Sciatic nerve (tissue), 2 donors: ENCODE data around the gene TGFB3. TPM values are rescaled to one million over a fixed set of nuclear protein-coding genes. Genes with fewer than 3 reads are reported as not detected.
"Not testable (repeated sequence)": the region's sequence is repeated elsewhere in the genome, so short reads cannot be mapped to it uniquely, and the experiment has no call there.

Source experiments
- ATAC-seq: fragments of 200-7000 bp; cut with Tn5 transposase; one replicate; pipeline ENCODE4 v1.9.1; 2020; ENCODE audit warnings: mild to moderate bottlenecking, moderate library complexity
- DNase-seq: peaks from one replicate; pipeline ENCODE4 v3.0.0-alpha.2; 2020; ENCODE audit warnings: low spot score
- intact Hi-C: fragments of 100-400 bp; cut with DNase I; formaldehyde crosslinking; loops from one replicate; pipeline ENCODE4 v1.14.2; 2022
- total RNA-seq: library from RNA; stranded (reverse); fragmentation: NEBNext Ultra II Directional; extraction: Animal tissue kit (Norgen Biotek cat#: 25700); gene quantifications from one replicate; pipeline ENCODE4 v1.2.1, GENCODE V29; 2021
- donor health status: DM: no; HTN: no; CAD: no.
- donor health status: DM: no; HTN: no; CAD: no.

TGFB3 gene
- 31.7 TPM for total RNA-seq

DNA sequence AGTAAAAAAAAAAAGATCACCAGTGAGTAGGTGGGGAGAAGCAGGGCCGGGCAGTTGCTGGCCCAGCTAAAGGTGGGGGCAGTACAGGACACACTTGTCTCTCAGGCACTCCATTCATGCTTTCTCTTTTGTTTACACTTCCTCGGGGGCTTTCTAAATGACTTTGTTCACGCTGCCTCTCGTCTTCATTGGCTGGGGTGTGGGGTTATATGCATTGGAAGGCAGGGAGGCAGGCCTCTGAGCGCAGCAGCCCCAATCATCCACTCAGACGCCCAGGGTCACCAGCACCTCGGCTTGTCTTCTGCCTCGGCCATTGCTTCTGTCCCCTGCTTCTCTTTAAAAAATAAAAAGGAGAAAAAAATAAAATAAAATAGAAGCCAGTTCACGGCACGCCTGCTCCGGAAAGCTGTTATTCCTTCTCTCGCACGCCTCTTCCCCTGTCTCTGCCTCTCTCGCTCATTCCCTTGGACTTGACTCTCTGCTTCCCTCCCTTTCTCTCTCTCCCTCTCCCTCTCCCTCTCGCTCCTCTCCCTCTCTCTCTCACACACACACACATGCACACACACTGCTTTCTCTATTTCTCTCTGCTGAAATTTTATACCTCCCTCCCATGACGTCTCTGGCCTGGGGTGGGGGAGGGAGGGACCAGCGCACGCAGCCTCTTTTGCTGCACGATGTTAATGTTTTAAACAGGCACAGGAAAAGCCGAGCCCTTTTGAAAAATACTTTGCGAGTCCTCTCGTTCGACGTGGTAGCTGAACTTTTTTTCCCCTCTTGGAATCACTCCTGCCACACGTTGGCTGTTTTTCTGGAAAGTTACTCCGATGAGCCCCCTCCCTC lies at the start of gene TGFB3:
Gene TGFB3 (minus strand): TSS at position 570 of the 840 bp plus-strand sequence. CDS start 1,102 bp downstream, outside the sequence.
- peak; percentile 84 for ATAC-seq
- peak; percentile 84 for DNase-seq
- intact Hi-C loops: loop anchor here (5.0 kb wide), 1 partner anchor 269 kb away; no protein-coding TSS in a partner anchor

DNA sequence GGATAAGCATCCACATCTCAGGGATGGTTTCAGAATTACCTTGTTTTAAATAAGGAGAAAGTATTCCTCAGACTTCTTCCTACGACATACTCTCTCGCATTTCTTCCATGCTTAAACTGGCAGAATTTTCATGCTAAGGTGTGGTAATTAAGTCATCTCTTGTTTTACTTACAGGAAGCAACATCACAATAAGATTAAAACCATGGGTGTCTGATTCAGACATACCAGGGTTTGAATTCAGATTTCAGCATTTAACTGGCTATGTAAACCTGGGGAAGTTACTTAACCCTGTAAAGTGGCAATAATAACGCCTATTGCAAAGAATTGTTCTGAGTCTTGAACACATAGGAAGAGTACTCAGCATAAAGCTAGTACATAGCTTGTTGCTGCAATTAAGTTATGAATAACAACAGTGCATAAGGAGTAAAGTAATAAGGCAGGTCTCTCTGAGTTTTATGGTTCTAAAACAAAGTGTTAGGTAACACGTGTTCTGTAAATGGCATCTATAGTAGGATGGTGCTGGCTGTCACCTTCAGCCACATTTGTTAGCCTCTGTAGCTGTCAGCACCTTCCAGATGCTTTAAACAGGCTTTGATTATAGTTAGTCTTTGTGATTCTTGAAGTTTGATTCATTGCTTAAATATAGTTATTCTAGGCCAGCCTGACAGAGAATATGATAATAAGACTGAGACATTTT lies 42.6 kb upstream of the TGFB3 start:
- ATAC-seq: no peak
- intact Hi-C loops: no loop called here
- DNase-seq: no peak

DNA sequence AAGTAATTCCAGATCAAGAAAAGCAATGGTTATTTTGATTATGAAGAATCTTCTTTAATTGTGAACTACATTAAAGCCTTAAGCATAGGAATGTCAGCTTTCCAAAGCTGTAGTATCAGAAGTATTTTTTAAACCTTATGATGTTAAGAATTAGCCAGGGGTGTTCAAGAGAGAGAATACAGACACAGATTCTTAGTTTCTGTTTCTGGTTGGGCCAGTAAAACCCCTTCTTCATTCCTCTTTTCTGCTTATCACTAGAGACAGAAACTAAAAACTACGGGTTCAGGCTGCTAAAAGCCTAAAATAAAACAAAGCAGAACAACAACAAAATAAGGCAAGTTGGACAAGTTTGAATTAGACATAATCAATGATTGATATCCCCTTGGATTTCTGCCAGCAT lies 42.0 kb upstream of the TGFB3 start:
- ATAC-seq: no peak

DNA sequence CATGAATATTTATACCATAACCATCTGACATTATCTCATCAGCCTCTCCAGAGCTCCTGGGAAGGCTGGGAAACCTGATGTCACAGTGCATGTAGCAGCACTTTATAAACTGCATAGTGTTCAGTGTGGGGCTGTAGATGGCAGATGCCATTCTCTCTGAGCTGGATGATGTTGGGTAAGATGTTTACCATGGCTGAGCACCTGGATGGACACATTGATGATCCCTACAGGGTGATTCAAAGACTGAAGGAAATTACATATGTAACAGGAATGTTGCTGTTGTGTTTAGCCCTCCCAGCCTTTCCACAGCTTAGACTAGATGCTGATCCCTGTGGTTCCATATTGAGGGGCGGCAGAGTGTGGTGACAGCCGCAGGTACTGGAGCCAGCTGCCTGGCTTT lies 41.2 kb upstream of the TGFB3 start:
- ATAC-seq: no peak
- intact Hi-C loops: no loop called here

More for the DNA sequence above, 42.0 kb upstream of the TGFB3 start:
- intact Hi-C loops: no loop called here
- DNase-seq: no peak

DNA sequence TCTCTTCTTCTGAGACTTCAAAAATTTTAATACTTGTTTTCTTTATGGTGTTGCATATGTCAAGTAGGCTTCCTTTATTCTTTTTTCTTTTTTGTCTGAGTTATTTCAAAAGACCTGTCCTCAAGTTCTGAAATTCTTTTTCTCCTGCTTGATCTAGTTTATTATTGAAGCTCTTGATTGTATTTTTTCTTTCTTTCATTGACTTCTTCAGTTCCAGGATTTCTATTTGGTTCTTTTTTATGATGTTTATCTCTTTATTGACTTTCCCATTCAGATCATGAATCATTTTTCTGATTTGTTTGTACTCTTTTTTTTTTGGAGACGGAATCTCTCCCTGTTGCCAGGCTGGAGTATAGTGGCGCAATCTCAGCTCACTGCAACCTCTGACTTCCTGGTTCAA lies 37.9 kb upstream of the TGFB3 start:
- ATAC-seq (no peak), DNase-seq (no peak)
- intact Hi-C loops: no loop called here

More for the DNA sequence above, 41.2 kb upstream of the TGFB3 start:
- DNase-seq: no peak

DNA sequence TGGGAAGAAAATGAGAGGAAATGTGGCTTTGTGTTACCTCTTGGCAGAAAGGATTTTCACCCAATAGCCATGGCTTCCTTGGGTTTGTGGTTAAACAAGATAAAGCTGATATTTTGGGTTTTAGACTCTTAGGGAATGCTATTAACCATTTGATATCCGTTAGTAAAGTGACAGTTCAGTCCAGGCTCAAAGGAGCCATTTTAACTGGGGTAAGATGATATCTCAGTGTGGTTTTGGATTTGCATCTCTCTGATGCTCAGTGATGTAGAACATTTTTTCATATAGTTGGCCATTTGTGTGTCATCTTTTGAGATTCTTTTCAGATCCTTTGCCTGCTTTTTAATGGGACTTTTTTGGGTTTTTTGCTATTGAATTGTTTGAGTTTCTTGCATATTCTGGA lies 33.9 kb upstream of the TGFB3 start:
- intact Hi-C loops: no loop called here
- DNase-seq (no peak), ATAC-seq (no peak)

DNA sequence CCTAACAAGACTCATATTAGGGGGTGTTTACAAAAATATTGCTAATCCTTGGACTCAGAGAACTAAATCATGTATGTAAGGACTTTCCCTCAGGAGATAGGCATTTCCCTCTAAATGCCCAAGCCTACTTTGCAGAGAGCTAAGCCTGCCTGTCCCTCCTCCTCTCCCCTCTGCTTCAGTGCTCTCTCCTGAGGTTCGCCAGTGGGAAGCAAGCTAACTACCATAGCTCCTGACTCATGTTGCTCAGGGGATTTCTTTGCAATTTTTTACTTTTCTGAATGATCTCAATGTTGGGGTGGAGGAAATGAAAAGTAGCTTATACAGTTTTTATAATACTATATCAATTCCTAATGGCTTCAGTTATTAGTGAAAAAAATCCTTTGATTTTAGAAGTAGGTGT lies 33.4 kb upstream of the TGFB3 start:
- intact Hi-C loops: no loop called here

DNA sequence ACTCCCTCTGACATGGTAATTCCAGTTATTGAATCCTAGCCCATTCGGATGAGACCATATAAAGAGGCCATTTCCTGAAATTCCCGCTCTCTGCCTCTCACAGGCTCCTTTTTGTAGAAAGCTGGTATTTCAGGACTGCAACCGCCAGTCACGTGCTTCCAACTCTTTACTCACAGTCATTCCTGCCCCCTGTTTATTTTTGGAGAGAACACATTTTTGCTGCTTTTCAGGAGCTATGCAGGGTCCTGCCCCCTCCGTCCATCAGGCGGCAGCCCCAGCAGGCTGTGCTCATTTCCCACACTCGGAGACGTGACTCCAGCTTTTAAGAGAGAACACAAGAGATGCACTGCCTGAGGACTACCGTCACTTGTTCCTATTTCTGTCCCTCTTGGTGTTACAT lies 30.6 kb upstream of the TGFB3 start:
- DNase-seq (no peak), ATAC-seq (peak; percentile 63)
- intact Hi-C loops: no loop called here

More for the DNA sequence above, 33.4 kb upstream of the TGFB3 start:
- no peak for DNase-seq
- no peak for ATAC-seq

DNA sequence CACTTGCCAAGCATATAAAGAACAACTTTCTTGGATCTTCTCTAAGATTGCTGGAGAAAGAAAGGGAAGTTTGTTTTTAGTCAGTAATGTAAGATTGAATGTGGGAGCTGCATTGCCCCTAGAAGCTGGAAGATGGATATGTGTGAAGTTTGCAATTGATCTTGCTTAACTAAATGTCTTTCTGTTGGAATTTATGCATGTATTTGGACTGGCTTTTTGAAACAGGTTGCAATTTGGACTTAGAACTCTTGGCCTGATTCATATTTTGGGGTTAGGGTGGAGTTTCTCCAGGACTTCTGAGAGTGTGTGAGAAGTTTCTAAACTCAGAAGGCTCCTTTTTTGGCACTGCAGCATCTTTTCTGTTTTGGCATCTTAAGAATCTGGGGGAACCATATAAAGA lies 30.1 kb upstream of the TGFB3 start:
- no peak for ATAC-seq
- no peak for DNase-seq
- intact Hi-C loops: no loop called here

DNA sequence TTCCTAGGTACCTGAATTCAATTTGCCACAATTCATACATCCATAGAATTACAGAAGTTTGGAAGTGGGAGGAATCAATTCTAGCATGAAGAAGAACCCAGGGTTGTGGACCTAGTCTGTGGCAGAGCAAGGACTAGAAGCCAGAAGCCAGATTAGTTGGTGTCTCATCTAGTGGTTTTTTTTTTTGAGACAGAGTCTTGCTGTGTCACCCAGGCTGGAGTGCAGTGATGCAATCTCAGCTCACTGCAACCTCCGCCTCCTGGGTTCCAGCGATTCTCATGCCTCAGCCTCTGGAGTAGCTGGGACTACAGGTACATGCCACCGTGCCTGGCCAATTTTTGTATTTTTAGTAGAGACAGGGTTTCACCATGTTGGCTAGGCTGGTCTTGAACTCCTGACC lies 27.8 kb upstream of the TGFB3 start:
- intact Hi-C loops, ATAC-seq, DNase-seq: not testable (repeated sequence)

DNA sequence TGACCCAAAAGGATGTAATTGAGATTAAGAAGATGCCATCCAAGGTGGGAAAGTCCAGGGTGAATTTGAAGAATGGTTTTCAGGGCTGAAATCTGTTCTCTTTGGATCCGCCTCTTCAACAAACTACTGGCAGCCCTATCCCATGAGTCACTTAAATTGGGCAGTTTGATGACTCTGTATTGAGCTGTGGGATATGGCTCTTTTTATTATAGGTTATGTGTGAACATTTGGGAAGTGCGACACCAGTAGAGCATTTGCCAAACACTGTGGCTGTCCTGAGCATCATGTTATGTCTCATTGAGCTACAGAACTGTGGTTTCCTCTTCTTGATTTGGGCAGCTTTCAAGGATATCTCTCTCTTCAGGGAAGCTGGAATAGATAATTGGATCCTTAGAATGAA lies 26.1 kb upstream of the TGFB3 start:
- ATAC-seq: no peak
- intact Hi-C loops: no loop called here
- no peak for DNase-seq

DNA sequence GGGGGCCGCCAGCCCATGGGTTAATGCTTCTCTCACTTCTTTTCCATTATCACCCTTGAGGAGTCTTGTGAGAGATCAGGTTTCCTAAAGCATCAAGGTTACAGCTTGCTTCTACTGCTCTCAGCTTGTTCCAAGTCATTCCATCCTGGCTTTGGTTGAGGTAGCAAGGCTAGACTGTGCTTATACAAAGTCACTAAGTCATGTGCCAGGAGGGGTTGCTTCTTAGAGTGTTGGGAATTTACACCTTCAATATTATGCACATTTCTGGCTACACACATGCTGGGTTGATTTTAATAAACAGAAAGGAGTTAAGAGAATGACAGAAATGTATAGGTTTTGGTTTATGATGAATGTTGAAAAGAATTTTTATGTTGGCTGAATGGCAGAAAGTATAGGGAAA lies 25.6 kb upstream of the TGFB3 start:
- DNase-seq: no peak
- intact Hi-C loops: no loop called here
- ATAC-seq: no peak

DNA sequence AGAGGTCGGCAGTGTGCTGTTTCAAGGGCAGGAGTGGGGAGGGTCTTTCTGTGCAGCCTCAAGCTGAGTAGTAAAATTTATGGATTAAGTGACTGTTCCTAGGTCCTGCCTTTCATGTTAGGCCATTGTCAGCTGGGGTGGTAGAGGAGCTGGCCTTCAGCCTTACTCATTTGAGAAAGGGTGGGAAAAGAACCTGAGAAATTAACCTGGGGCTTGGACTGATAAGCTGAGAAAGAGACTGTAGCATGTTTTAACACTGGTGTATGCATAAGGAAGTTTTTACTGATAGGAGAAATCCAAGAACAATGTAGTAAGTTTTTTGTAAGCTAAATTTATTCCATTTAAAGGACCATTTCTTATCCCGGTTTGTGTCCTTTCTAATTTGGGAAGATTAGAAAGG lies 24.5 kb upstream of the TGFB3 start:
- no peak for DNase-seq
- no peak for ATAC-seq
- intact Hi-C loops: no loop called here

DNA sequence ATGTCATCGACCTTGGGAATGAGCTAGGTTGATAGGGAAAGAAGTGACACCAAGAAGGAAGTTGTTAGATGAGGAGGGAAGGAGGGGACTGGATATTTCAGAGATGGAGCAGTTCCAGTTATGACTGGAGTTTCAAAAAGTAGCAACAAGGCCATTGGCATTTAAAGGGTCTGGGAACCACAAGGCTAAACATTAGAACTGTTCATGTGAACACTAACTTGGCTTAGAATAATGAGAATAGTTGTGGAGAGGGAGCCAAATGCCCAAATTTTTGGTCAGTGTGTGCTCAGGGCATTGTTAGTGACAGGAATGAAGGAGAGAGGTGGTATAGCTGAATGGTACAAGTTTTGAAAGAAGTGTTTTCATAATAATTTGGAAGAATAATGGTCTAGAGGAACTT lies 20.6 kb upstream of the TGFB3 start:
- intact Hi-C loops: no loop called here
- no peak for ATAC-seq
- DNase-seq: no peak

DNA sequence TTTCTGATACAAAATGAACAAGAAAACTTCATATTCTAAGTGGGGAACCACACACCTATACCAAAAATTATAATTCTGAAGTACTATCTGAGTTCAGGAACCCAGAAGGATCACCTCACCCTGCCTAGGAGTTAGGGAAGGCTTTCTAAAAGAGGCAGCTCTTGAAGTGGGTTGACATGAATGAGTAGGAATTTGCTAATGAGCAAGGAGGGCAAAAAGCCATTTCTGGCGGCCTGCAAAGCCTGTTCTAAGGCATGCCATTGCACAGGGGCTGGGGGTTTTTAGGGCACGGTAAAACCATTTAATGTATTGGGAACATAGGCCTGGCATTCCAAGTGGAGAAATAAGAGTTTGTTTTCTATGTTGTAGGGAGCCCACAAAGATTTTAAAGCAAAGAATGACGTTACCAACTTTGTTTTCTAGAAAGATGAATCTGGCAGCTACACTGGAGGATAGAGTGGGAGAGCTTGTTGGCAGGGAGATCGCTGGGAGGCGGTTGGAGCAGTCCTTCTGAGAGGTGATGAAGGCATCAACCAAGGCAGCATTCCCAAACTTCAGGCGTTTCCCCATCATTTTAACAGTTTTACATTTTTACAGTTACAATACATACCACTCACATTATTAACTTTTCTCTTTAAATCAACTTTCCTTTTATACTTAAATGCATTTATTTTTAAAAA lies 17.9 kb upstream of the TGFB3 start:
- ATAC-seq (no peak), DNase-seq (no peak)
- intact Hi-C loops: no loop called here

DNA sequence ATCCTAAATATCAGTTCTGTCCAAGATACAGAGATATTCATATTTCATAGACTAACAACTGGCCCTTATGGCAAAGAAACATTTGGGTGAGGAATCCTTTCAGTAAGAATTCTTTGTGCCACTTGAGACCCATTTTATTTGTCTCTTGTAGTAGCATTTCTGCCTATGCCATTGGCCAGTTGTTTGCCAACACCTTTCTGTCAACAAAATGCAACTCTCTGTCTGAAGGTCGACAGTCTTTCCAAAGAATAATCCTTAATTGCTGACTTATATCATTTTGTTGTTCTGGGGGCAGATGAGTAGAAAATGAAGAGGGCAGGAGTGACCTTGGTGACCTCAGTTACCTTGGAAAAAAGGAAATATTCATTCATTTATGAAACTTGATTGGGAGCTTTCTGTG lies 14.7 kb upstream of the TGFB3 start:
- DNase-seq (no peak), ATAC-seq (no peak)
- intact Hi-C loops: no loop called here

DNA sequence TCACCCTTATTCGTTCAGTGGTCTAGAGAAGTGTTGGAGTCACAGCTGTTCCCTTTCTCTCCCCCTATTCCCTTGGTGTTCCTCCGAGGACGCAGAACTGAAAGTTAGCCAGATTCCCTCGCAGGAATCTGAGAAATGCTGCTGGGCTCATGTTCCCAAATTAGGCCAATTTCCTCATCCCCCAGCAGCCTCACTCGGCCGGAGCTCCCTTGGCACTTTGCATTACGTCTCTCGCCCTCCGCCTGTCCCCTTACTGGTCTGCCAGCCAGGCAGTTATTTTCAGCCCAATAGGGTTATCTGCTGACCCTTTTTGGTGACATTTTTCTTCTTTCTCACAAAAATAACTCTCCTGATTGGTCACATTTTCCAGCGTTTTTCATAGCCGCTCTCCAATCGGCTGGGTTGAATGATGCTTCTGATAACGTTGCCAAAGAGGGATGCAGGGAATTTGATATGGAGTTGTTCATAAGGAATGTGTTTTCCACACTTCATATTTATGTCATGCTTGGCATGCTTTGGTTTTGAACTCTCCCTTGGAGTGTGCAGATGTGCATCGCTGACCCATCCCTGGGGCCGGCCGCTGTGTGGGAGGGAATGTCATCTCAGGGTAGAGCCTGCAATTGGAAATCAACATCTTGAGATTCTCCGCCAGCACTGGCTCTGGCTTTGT lies 13.7 kb upstream of the TGFB3 start:
- DNase-seq (no peak), ATAC-seq (peak; percentile 86)
- intact Hi-C loops: no loop called here

DNA sequence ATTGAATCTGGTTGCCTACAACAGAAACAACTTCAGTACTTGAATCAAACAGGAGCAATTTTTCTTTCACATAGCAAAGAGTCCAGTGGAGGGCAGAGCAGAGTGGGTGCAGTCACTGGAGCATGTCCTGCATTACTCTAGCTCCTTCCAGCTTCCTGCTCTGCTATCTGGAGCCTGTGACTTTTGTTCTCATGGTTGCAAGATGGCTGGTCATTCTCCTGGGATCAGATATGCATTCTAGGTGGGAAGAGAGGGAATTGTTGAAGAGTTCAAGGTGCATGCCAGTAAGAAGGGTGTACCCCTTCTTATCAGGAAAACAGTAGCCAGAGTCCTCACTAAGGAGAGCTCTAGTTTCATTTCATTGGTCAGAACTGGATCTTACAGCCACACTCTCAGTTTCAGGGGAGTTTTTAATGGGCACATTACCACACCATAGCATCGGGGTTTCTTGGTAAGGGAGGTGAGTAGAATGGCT lies 11.8 kb upstream of the TGFB3 start:
- DNase-seq (no peak), ATAC-seq (no peak)
- intact Hi-C loops: no loop called here

DNA sequence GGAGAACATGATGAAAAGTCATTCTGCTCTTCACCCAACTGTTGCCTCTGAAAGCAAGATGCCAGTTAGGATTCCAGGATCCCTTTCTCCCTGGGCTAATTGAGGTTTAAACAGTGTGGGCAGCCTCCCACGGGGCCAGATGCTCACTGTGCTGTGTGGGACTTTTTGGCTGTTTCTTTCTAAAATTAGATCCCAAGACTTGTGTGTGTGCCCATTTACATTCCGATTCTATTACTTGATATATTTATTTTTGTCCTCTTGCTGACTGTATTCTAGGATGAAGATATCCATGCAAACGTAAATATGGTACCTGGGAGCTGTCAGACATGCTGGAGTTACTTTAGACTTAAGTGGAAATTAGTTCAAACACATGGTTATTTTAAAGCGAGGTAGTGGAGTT lies 10.0 kb upstream of the TGFB3 start:
- DNase-seq (no peak), ATAC-seq (no peak)
- intact Hi-C loops: no loop called here
